A204.1 (cell line): ENCODE data around the gene MATN4.

Experiments
- FAIRE-seq: peaks from 2 replicates; lab custom pipeline; 2012; peaks lifted over from hg19 to GRCh38; lab: Jason Lieb, UNC

Gene MATN4

DNA sequence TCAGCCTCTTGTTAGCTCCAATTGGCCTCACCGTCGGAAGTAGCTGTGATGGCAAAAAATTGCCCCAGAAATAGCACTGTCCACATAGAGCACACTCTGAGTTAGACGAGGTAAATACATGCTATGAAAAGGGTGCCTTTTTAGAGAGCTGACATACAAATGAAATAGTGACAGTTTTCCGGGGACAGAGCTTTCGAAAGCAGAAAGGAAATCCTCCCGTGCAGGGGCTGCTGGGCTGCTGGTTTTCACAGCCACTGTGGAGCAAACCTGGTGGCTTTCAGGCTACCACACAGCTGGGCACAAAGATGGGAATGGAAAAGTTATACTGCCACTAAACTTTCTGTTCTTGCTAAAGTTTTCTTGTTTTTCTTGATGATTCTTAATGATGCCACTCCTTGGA lies 62.0 kb downstream of the MATN4 start:
- no peak for FAIRE-seq
